ENCODE measurements around the gene EMP3. TPM values are rescaled to one million over a fixed set of nuclear protein-coding genes. Genes with fewer than 3 reads are reported as not detected.
A peak's percentile ranks its signal among the peaks of the same experiment; 100 is the strongest.

Gene EMP3
- total and polyA plus RNA-seq, 9 of the 15 experiments (the other 6 are each of a cell fraction or from before 2014, with no cell fraction given) = 123 to 386 (median 296) TPM

GRCh38 chr19:48321622-48322591 lies 3.4 kb upstream of the EMP3 start (continued):
- TF ChIP-seq ELF2 (CRISPR knock-in tag; IDR thresholded peaks at IDR 0.05) (peak; percentile 80), ZSCAN29 (IDR thresholded peaks at IDR 0.05) (no peak), CSDE1 (IDR thresholded peaks at IDR 0.05) (no peak), RBBP5 (IDR thresholded peaks at IDR 0.05; ENCODE audit: borderline replicate concordance, insufficient read depth, low read length, poor library complexity, severe bottlenecking) (peak; percentile 54), DNMT1 (IDR thresholded peaks at IDR 0.05) (no peak), ETV6 (IDR thresholded peaks at IDR 0.05; ENCODE audit: borderline replicate concordance in 1 of 2, low read depth in 2 of 2, low read length in 1 of 2) (no peak), ETV6 (CRISPR knock-in tag; IDR thresholded peaks at IDR 0.05; ENCODE audit: borderline replicate concordance) (no peak), ZNF398 (CRISPR knock-in tag; IDR thresholded peaks at IDR 0.05) (no peak), PRPF4 (IDR thresholded peaks at IDR 0.05; ENCODE audit: insufficient read depth, low read depth, low read length, poor library complexity, severe bottlenecking) (no peak), TRIM28 (IDR thresholded peaks at IDR 0.05) (peak; percentile 17; the same call in 1 of the 2 replicates), SRSF3 (IDR thresholded peaks at IDR 0.05; ENCODE audit: insufficient read depth, low read length) (no peak), KLF1 (tag; IDR thresholded peaks at IDR 0.05) (peak; percentile 88), ZNF197 (CRISPR knock-in tag; IDR thresholded peaks at IDR 0.05; ENCODE audit: low read depth) (0 out of 2 replicates have a peak, but pooled peaks have one; percentile 70), ZNF134 (CRISPR knock-in tag; conservative IDR thresholded peaks at IDR 0.05) (no peak; the same call in 1 of the 2 replicates), HLTF (IDR thresholded peaks at IDR 0.05) (0 out of 2 replicates have a peak, but pooled peaks have one; percentile 26), TFAM (CRISPR knock-in tag; conservative IDR thresholded peaks at IDR 0.05) (no peak), NR1H2 (CRISPR knock-in tag; IDR thresholded peaks at IDR 0.05) (no peak), ZNF639 (CRISPR knock-in tag; conservative IDR thresholded peaks at IDR 0.05 in 1 of 2, IDR thresholded peaks at IDR 0.05 in 1 of 2) (no peak), ZNF445 (CRISPR knock-in tag; IDR thresholded peaks at IDR 0.05; ENCODE audit: low read depth) (0 out of 2 replicates have a peak, but pooled peaks have one; percentile 36)
- TF ChIP-seq, protein P1, sequence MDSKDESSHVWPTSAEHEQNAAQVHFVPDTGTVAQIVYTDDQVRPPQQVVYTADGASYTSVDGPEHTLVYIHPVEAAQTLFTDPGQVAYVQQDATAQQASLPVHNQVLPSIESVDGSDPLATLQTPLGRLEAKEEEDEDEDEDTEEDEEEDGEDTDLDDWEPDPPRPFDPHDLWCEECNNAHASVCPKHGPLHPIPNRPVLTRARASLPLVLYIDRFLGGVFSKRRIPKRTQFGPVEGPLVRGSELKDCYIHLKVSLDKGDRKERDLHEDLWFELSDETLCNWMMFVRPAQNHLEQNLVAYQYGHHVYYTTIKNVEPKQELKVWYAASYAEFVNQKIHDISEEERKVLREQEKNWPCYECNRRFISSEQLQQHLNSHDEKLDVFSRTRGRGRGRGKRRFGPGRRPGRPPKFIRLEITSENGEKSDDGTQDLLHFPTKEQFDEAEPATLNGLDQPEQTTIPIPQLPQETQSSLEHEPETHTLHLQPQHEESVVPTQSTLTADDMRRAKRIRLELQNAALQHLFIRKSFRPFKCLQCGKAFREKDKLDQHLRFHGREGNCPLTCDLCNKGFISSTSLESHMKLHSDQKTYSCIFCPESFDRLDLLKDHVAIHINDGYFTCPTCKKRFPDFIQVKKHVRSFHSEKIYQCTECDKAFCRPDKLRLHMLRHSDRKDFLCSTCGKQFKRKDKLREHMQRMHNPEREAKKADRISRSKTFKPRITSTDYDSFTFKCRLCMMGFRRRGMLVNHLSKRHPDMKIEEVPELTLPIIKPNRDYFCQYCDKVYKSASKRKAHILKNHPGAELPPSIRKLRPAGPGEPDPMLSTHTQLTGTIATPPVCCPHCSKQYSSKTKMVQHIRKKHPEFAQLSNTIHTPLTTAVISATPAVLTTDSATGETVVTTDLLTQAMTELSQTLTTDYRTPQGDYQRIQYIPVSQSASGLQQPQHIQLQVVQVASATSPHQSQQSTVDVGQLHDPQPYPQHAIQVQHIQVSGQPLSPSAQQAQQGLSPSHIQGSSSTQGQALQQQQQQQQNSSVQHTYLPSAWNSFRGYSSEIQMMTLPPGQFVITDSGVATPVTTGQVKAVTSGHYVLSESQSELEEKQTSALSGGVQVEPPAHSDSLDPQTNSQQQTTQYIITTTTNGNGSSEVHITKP (IDR thresholded peaks at IDR 0.05; ENCODE audit: partially characterized antibody) = peak; percentile 81

Data from K562 (cell line).